Fibroblast of peridontal ligament (primary cell): Measurements from ENCODE around the gene PTCHD1.

Experiments used
- DNase-seq: peaks from one replicate; pipeline ENCODE4 v3.0.0-alpha.2; 2010; ENCODE audit errors: extremely low read depth

PTCHD1 gene

GRCh38 chrX:23334848-23335599 is at the start of gene PTCHD1:
PTCHD1 (plus strand) TSS chrX:23334849; CDS start chrX:23334876, 27 bp downstream.
- no peak for DNase-seq

DNA sequence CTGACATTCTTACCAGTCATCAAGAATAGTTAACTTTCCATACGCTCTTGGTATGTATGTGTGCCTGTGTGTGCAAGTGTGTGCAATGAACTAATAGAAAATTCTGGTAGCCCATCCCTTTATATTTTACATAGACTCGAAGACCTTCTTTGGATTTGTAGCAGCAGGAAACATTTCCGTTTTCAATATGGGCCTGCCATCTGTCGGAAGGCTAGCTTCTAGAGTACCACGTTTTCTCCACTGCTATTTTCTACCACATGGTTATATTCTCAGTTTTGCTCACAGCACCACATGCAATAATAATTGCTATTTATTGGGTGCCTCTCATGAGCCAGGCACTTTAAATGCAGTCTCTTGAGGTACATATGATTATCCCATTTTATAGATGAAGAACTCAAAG is 47.9 kb upstream of the PTCHD1 start:
- DNase-seq, result no peak

DNA sequence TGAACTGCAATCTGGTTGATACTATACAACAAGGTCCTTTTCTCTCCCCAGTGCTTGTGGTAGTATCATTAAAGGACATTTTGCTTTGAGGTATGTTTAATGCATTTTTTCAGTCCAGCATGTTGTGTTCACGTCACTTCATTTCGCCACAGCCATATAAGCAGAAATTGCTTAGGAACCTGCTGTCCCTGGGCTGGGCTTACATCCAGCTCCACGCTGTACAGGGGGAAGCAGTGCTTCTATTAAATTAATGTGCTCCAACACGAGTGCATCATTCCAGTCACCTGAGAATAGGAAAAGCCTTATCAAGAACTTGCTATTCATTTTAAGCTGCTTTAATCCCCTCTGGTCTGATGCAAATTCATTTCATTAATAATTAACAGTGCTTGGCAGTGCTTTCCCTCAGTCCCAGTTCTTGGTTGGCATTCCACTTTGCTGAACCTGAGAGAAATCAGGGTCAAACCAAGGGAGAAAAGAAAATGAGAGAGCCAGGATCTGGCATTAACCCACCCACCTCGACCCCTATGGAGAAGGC is 47.4 kb upstream of the PTCHD1 start:
- no peak for DNase-seq

- DNase-seq, result no peak
Measured at GRCh38 chrX:23292354-23292987, 42.2 kb upstream of the PTCHD1 start.

DNA sequence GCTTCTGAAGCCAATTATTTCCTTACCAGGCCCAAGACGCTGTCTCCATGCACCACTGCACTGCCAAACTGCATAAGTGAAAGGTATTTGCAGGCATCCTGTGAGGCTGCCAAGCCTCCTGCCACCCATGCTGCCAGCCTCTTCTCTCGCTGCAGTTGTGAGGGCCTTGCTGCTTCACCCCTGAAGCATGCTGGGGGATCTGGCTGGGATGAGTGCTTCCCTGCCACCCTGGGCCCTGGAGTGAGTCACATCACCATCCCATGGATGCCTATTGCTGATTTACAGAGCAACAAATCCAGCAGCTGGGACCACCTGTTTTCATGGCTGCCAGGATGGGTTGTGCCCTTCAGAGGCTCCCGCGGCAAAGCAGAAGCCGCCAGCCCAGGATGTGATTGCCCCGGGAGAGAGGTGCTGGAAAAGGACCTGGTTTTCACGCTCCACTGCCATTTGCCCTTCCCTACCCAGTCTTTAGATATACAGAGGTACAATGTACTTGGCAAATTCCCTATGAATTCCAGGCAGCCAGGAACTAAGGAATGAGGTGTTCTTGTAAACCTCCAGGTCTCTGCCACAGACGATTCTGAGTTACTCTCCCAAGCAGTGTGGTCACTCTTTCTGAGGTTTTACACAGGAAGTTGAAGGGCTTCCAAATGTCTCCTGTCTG is 41.5 kb upstream of the PTCHD1 start:
- DNase-seq, result no peak

DNA sequence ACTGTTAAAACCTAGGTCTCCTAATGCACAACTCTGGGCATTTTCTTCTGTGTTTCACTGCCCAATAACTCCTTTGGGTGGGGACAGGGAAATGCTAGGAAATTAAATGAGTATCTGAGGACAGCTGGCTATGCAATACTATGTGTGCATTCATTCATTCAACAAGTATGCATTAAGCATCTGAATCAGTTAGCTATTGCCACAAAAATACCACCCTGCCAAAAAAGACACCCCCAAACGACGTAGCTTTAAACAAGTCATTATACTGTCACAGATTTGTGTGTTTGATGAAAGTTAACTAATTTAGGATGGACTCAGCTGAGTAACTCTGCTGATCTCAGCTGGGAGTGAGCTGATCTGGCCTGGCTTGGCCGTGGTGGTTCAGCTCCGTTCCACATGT is 29.8 kb upstream of the PTCHD1 start:
- no peak for DNase-seq

- DNase-seq, result no peak
Measured at GRCh38 chrX:23311731-23312130, 22.9 kb upstream of the PTCHD1 start.

DNA sequence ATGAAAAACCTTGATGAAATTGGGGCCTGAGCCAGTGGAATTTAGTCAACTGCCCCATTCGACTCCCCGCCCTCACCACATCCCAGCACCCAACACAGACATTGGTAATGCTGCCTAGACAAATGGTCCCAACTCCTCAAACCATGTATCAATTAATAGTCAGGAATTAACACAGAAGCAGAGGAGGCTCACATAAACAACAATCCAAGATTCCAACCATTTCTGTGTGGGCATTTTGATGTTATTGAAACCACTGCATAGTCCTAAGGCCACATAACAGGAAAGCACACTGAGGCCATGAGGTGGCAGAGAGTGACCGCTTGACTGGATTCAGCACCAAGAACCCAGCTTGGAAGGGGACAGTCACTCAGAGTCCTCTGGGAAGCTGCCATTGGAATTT is 22.5 kb upstream of the PTCHD1 start:
- DNase-seq, result no peak

DNA sequence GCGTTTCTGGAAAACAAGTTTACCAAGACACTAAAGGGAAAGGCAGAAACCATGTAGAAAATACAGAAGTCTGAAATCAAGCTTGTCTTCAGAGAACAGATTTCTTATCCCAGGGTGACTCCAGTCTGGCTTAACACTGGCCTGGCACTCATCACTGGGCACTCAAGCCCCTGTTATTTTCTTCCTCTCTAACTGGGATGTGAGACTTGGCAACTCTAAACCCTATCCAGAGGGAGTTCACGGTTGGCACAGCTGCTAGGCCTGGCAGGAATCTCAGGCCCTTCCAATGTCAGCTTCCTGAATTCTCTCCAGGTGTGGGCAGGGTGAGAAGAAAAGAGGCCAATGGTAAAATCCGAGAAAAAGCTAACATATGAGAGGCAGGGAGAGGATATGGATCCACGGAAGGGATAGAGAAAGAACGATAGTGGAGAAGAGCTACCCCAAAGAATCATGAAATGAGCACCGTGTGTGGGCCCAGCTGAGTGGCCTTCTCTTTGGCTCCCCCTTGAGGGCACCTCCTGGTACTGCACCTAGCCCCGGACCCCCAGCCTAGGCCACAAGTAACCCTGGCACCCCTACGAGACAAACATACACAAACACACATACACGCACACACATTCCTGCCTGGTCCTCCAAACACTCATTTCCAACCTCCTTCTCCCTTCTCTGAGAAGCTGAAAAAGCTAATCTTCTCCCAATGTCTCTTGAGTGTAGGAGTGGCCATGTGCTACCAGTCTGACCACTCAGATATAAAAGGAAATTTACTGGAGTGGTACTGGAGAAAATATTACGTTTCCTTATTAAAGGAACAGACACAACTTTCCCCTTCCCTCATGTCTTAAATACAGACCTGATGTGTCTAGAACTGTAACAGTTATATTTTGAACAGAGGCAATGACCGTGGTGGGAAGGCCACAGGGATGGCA is 16.6 kb upstream of the PTCHD1 start:
- DNase-seq, result peak; percentile 1

GRCh38 chrX:23327104-23327503 is 7.5 kb upstream of the PTCHD1 start:
- DNase-seq, result no peak

DNA sequence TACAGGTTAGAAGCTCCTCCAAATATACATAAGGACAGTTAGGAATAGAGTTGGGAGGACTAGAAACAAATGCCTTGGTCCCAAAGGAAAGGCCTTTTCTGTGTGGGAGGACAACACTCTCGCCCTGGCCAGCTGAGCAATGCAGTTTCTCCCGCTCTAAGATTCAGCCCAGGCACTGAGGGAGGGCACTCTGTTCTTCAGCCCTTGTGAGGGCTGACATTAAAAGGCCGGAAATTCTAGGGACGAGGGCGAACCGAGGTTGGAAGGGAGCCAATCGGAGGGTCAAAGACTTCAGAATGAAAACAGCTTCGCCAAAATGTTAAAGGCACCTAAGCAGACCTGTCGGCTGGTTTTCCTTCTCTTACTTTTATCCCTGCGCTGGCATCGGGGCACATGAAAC is 2.9 kb upstream of the PTCHD1 start:
- DNase-seq, result no peak

DNA sequence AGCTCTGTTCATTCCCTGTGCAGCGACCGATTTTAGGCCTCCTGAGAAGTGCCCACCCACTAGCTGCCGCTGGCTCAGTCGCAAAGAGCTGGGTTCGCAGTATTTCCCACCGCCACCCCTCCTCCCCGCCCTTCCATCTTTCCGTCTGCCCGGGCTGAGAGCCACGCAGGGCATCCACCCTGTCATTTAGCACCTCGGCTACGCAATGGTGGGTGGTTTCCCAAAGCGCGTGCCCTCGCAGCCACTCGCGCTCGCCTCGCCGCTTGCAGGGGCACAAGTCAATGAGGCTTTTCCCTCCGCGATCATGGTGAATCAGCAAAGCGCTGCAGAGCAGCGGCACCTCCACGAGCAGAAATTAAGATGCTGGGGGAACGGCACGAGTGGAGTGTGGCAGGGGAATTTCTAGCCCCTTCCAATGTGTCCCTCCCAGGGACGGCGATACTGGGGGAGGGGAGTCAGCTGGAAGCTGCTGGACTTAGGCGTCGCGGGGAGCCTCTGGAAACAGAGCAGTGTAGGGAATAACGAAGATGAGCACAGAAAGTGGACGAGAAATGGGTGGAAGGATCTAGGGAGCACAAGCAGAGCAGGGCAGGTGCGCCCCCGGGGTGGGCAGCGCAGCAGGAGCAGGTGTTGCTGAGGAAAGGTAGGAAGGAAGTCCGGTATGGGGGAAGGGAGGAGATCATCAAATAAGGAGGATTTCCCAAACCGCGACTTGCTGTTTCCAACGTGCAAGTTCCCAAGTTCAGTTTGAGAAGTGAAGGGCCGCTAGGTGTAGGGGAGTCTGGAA is 2.4 kb upstream of the PTCHD1 start:
- no peak for DNase-seq

DNA sequence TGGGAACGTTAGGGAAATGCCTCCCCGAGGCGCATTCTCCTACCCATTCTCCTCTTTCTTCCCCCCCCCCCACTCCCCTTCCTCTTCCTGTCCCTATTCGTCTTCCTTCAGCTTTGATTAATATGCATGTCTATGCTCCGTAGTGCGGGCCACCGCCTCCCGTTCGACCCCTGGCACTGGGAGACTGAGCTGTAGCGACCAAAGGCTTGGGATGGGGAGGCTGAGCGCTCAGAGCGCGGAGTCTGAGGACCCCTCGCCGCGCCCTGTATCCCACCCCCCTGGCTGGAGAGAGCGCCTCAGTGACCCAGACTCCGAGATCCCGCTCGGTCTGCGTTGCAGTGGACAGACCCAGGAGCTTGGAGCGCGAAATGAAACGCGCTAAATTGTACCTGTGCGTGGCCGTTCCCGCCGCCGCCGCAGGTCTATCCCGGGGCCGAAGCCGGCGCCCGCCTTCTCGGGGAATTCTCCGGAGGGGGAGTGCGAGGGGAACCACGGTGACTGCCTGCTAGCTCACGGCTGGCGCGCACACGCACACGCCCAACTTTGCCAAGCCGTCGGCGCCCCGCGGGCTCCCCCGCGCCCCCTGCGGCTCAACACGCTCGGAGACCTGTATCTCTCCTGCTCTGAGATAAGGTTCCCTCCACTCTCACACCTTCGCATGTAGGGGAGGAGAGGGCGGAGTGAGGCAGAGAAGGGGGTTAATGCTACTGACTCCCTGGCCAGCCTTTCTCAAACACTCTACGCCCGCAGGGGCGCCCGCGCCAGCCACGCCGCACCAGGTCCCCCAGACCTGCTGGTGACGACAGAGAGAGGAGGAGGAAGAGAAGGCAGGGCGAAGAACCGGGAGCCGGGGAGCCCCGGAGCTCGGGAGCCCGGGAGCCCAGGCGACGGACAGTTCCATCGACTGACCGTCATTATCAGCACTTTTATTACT is 1.5 kb upstream of the PTCHD1 start:
- no peak for DNase-seq

GRCh38 chrX:23333842-23334520 is 668 bp upstream of the PTCHD1 start:
- no peak for DNase-seq

DNA sequence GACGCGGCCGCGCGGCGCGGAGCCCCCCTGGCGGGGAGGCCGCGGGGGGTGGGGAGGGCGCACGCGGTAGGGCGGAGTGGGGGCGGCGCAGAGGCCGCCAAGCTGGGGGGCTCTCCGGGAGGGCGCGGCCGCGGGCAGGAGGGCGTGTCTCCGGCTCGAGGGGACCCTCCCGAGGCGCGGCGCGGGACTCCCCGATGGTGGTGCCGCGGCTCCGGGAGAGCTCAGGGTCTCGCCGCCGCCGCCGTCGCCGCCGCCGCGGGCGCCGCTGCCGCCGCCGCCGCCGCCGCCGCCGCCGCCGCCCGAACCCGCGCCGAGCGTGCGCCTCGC is 165 bp upstream of the PTCHD1 start:
- DNase-seq, result no peak

- no peak for DNase-seq
Measured at GRCh38 chrX:23338334-23338733, 3.7 kb downstream of the PTCHD1 start.

- DNase-seq, result no peak
Measured at GRCh38 chrX:23341452-23341851, 6.8 kb downstream of the PTCHD1 start.

DNA sequence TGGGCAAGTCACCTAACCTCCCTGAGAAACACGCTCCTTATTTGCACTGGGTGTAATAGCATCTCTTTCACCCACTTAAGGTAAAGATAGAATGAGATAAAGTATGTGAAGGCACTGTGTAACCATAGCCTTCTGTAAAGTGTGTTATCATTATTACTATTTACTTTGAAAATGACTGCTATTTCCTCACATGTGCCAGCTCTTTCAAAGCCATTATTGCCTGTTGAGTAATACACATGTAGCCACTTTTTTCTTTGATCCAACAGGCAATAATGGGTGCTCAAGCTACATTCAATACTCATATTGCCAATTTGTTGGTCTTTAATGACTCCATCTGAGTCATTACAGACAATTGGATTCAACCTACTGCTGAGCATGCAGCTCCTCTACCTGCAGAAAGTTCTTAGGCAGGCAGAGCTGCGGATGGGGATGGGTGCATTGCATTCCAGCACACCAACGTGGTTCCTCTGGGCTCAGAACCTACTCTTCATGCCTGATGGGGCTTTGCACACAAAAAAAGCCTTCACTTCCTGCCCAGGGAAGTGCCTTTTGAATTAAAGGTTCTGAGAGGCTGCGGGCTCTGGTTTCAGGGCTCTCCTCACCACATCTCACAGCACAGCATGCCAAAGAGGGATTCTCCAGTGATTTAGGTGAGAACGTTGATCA is 9.7 kb downstream of the PTCHD1 start:
- no peak for DNase-seq

- no peak for DNase-seq
Measured at GRCh38 chrX:23344904-23345271, 10.2 kb downstream of the PTCHD1 start.
